ENCODE data around the gene TRMT10B. TPM values are rescaled to one million over a fixed set of nuclear protein-coding genes. Genes with fewer than 3 reads are reported as not detected.

TRMT10B gene
- total RNA-seq, 1 donor from 2014 or later: 4.5 TPM

GRCh38 chr9:37788332-37788731 is 34.7 kb downstream of the TRMT10B start:
- Histone ChIP-seq H3K27ac (replicated peaks) (no peak overlapping the region), H3K4me1 (peaks cover 23% of the 10 kb centered on the region), H3K27me3 (ENCODE audit: low read depth) (peaks cover 11% of the 10 kb centered on the region), H3K4me3 (no peak overlapping the region), H3K9me3 (replicated peaks) (no peaks in the 10 kb centered on the region), H3K36me3 (peaks cover 4% of the 10 kb centered on the region)
- no peak for DNase-seq
- intact Hi-C loops (cut with micrococcal nuclease): no loop called here
- TF ChIP-seq CTCF (IDR thresholded peaks at IDR 0.05; ENCODE audit: borderline replicate concordance): no peak

GRCh38 chr9:37790096-37790495 is 36.5 kb downstream of the TRMT10B start:
- H3K4me3 ChIP-seq: no peak overlapping the region
- no peaks in the 10 kb centered on the region for H3K36me3 ChIP-seq
- H3K27ac ChIP-seq (replicated peaks): no peak overlapping the region
- H3K9me3 ChIP-seq (replicated peaks): no peaks in the 10 kb centered on the region
- peaks cover 11% of the 10 kb centered on the region for H3K27me3 ChIP-seq (ENCODE audit: low read depth)
- H3K4me1 ChIP-seq: peaks cover 7% of the 10 kb centered on the region
- intact Hi-C loops (cut with micrococcal nuclease): no loop called here
- no peak for DNase-seq
- TF ChIP-seq CTCF (IDR thresholded peaks at IDR 0.05; ENCODE audit: borderline replicate concordance): no peak

GRCh38 chr9:37792122-37792521 is 38.5 kb downstream of the TRMT10B start:
- TF ChIP-seq CTCF (IDR thresholded peaks at IDR 0.05; ENCODE audit: borderline replicate concordance): no peak
- Histone ChIP-seq H3K4me3 (no peak overlapping the region), H3K27ac (replicated peaks) (no peak overlapping the region), H3K4me1 (no peaks in the 10 kb centered on the region), H3K9me3 (replicated peaks) (no peaks in the 10 kb centered on the region), H3K27me3 (ENCODE audit: low read depth) (peaks cover 6% of the 10 kb centered on the region), H3K36me3 (no peaks in the 10 kb centered on the region)
- intact Hi-C loops (cut with micrococcal nuclease): no loop called here
- DNase-seq: no peak

GRCh38 chr9:37796232-37796631 is 42.6 kb downstream of the TRMT10B start:
- TF ChIP-seq CTCF (IDR thresholded peaks at IDR 0.05; ENCODE audit: borderline replicate concordance): no peak
- intact Hi-C loops (cut with micrococcal nuclease): no loop called here

GRCh38 chr9:37798677-37799076 is 45.1 kb downstream of the TRMT10B start:
- no peak overlapping the region for H3K27ac ChIP-seq (replicated peaks)
- intact Hi-C loops (cut with micrococcal nuclease): no loop called here
- TF ChIP-seq CTCF (IDR thresholded peaks at IDR 0.05; ENCODE audit: borderline replicate concordance): no peak
- no peaks in the 10 kb centered on the region for H3K36me3 ChIP-seq
- DNase-seq: no peak
- no peaks in the 10 kb centered on the region for H3K9me3 ChIP-seq (replicated peaks)
- H3K4me1 ChIP-seq: peaks cover 43% of the 10 kb centered on the region
- H3K4me3 ChIP-seq: no peak overlapping the region
- H3K27me3 ChIP-seq (ENCODE audit: low read depth): no peaks in the 10 kb centered on the region

More at GRCh38 chr9:37796232-37796631, 42.6 kb downstream of the TRMT10B start:
- Histone ChIP-seq H3K27me3 (ENCODE audit: low read depth) (no peaks in the 10 kb centered on the region), H3K4me3 (no peak overlapping the region), H3K36me3 (no peaks in the 10 kb centered on the region), H3K9me3 (replicated peaks) (no peaks in the 10 kb centered on the region), H3K27ac (replicated peaks) (no peak overlapping the region), H3K4me1 (peaks cover 18% of the 10 kb centered on the region)
- DNase-seq: no peak

Data from left ventricle myocardium inferior (tissue), 1 donor.